ENCODE data around the gene OSBPL10.

The OSBPL10 gene

DNA sequence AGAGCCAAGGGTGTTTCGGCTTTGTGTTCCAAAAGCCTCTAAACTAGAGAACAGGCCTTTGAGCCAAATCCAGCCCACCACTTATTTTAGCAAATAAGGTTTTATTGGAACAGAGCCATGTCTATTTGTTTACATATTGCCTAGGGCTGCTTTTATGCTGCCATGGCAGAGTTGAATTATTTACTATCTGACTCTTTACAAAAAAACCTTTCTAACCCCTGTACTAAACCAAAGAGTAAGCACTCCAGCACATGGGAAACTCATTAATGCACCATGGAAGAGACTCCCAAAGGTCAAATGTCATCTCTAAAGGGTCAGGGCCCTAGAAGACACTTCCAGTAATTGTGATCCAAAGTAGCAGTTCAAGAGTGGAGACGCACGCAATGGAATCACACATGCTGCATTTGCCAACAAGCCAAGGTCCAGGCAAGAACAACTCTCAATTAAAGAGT, 22.3 kb downstream of the OSBPL10 start:
- ChIA-PET CTCF (no interaction called here), POLR2A (no interaction called here)
- TF ChIP-seq, protein P1, sequence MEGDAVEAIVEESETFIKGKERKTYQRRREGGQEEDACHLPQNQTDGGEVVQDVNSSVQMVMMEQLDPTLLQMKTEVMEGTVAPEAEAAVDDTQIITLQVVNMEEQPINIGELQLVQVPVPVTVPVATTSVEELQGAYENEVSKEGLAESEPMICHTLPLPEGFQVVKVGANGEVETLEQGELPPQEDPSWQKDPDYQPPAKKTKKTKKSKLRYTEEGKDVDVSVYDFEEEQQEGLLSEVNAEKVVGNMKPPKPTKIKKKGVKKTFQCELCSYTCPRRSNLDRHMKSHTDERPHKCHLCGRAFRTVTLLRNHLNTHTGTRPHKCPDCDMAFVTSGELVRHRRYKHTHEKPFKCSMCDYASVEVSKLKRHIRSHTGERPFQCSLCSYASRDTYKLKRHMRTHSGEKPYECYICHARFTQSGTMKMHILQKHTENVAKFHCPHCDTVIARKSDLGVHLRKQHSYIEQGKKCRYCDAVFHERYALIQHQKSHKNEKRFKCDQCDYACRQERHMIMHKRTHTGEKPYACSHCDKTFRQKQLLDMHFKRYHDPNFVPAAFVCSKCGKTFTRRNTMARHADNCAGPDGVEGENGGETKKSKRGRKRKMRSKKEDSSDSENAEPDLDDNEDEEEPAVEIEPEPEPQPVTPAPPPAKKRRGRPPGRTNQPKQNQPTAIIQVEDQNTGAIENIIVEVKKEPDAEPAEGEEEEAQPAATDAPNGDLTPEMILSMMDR (IDR thresholded peaks at IDR 0.05; ENCODE audit: insufficient read depth, low read length, missing control alignments) = no peak
- no peak for DNase-seq (ENCODE audit: low read depth, low spot score)
- no peak overlapping the region for H3K4me3 ChIP-seq (ENCODE audit: low read depth, low read length)

DNA sequence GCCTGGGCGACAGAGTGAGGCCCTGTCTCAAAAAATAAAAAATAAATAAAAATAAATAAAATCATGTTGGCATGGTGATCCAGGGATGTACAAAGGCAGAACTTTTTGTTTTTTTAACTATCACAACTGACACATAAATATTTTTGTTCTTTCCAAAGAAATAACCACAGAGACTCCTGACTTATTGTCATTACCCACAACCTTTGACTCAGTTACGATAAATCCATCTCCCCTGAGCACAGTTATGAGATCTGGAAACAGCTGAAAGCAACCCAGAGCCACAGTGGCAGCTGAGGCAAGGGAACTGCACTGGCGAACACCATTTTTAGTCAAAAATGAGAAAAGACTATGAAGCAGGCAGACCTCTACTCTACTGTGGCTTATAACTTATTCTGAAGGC, 24.0 kb downstream of the OSBPL10 start:
- DNase-seq (ENCODE audit: low read depth, low spot score) = no peak
- POLR2A ChIA-PET = no interaction called here

DNA sequence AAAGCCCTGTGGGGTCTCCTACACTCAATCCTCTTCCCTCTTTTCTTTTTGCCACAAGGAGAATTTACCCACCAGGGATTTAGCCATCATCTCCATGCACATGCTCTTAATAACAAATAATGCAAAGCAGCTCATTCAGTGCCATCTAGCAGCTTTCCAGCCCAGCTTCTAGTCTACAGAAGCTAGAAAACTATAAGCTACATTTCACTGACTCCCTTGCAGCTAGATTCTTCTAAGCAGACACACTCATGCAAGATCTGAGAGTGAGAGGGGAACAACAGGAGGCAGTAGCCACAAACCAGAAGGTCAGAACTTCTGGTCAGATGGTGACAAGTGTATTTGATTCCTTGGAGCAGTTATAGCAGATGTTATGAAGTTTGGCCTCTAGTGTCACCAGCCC, 25.5 kb downstream of the OSBPL10 start:
- ChIA-PET POLR2A (no interaction called here), CTCF (no interaction called here)
- no peak for DNase-seq (ENCODE audit: low read depth, low spot score)
- no peak overlapping the region for H3K4me3 ChIP-seq (ENCODE audit: low read depth, low read length)
- TF ChIP-seq, protein P1 (IDR thresholded peaks at IDR 0.05; ENCODE audit: insufficient read depth, low read length, missing control alignments) = no peak

More for the DNA sequence above, 24.0 kb downstream of the OSBPL10 start:
- TF ChIP-seq, protein P1 (IDR thresholded peaks at IDR 0.05; ENCODE audit: insufficient read depth, low read length, missing control alignments) = no peak
- no peak overlapping the region for H3K4me3 ChIP-seq (ENCODE audit: low read depth, low read length)
- CTCF ChIA-PET = no interaction called here

DNA sequence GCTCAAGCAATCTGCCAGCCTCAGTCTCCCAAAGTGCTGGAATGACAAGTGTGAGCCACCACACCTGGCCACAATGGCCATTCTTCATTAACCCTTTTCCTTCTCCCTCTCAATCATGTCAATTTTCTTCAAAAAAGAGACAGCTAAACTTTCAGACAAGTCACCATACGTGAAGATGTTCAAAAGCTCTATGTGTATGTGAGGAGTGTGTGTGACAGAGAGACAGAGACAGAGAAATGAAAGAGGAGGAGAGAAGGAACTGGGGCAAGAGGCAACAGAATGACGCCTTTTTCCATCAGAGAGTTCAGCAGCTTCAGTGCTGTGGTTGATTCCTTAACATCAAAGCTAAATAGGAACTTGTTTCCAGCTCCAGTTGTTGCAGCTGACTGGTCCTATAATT, 27.4 kb downstream of the OSBPL10 start:
- POLR2A ChIA-PET = no interaction called here
- TF ChIP-seq, protein P1 (IDR thresholded peaks at IDR 0.05; ENCODE audit: insufficient read depth, low read length, missing control alignments) = no peak
- CTCF ChIA-PET = no interaction called here

DNA sequence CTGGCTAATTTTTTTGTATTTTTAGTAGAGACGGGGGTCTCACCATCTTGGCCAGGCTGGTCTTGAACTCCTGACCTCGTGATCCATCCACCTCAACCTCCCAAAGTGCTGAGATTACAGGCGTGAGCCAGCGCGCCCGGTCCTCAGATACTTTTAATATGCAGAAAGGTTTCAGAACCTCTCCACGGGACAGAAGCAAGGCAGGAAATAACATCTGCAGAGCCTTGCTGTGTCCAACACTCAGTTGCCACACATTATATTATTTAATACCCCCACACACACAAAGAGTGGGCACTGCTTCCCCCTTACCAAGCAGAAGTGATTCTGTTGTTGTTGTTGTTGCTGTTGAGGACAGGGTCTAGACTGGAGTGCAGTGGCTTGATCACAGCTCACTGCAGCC, 28.0 kb downstream of the OSBPL10 start:
- TF ChIP-seq, protein P1 (IDR thresholded peaks at IDR 0.05; ENCODE audit: insufficient read depth, low read length, missing control alignments) = no peak
- H3K4me3 ChIP-seq (ENCODE audit: low read depth, low read length) = no peak overlapping the region
- DNase-seq (ENCODE audit: low read depth, low spot score) = no peak
- CTCF ChIA-PET = no interaction called here
- POLR2A ChIA-PET = no interaction called here

More for the DNA sequence above, 27.4 kb downstream of the OSBPL10 start:
- no peak overlapping the region for H3K4me3 ChIP-seq (ENCODE audit: low read depth, low read length)
- no peak for DNase-seq (ENCODE audit: low read depth, low spot score)

DNA sequence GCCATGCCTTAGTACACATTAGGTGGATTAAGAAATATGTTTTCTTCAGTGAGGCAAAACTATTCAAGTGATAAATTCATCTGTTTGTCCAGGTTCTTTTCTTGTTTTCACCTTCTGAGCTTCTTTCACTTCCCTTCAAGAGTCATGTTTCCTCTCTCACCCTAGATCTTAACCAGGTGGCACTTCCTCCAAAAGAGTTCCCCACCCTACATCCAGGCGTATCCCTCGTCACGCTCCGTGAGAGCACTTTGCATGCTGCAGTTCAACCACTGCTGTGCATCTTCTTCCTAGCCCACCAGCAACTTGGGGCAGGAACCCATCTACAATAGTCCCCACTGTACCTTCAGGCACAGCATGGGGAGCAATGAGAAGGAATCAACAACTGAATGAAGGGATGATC, 28.9 kb downstream of the OSBPL10 start:
- TF ChIP-seq, protein P1 (IDR thresholded peaks at IDR 0.05; ENCODE audit: insufficient read depth, low read length, missing control alignments) = no peak
- no peak for DNase-seq (ENCODE audit: low read depth, low spot score)
- H3K4me3 ChIP-seq (ENCODE audit: low read depth, low read length) = no peak overlapping the region
- POLR2A ChIA-PET = no interaction called here
- CTCF ChIA-PET = no interaction called here
